HepG2 (cell line): ENCODE data around the gene NDUFB5. TPM values are rescaled to one million over a fixed set of nuclear protein-coding genes. Genes with fewer than 3 reads are reported as not detected.

Experiments
- AKAP8 ChIP-seq: sonication (generic); formaldehyde crosslinking; IDR thresholded peaks from 2 replicates; pipeline ENCODE4 v1.5.1; 2020; ENCODE audit warnings: mild to moderate bottlenecking, missing genetic modification reagents
- ATM ChIP-seq: fragments of 450-650 bp; IDR thresholded peaks from 2 replicates; pipeline ENCODE4 v1.7.1; 2017; ENCODE audit warnings: mild to moderate bottlenecking, borderline replicate concordance
- GFI1 ChIP-seq: sonication (generic); formaldehyde crosslinking; IDR thresholded peaks from 2 replicates; pipeline ENCODE4 v1.5.0; 2020; ENCODE audit warnings: missing genetic modification reagents, mild to moderate bottlenecking, borderline replicate concordance
- GMEB2 ChIP-seq: IDR thresholded peaks from 2 replicates; pipeline ENCODE4 v1.6.1; 2016; ENCODE audit warnings: missing biosample characterization, missing genetic modification reagents, low read depth
- NFATC3 ChIP-seq: sonication (generic); formaldehyde crosslinking; IDR thresholded peaks from 2 replicates; pipeline ENCODE4 v1.5.1; 2020; ENCODE audit warnings: mild to moderate bottlenecking, missing genetic modification reagents
- NFIB ChIP-seq: sonication (generic); formaldehyde crosslinking; IDR thresholded peaks from 2 replicates; pipeline ENCODE4 v1.9.0; 2021; ENCODE audit warnings: missing genetic modification reagents, mild to moderate bottlenecking, borderline replicate concordance
- POLR2A ChIP-seq, 2 experiments: IDR thresholded peaks; 2 replicates each; pipeline ENCODE4 v1.6.1; 2011; ENCODE audit warnings: low read depth in 2 of 2, low read length in 2 of 2, mild to moderate bottlenecking in 1 of 2, moderate library complexity in 1 of 2; ENCODE audit not compliant: insufficient read depth in 1 of 2
- PPARG ChIP-seq: conservative IDR thresholded peaks from 2 replicates; pipeline ENCODE4 v1.6.1; 2016; ENCODE audit warnings: missing biosample characterization, missing genetic modification reagents
- SIN3A ChIP-seq: IDR thresholded peaks from 2 replicates; pipeline ENCODE4 v1.6.1; 2011; ENCODE audit warnings: low read depth, mild to moderate bottlenecking, control low read depth, low read length, borderline replicate concordance
- SIN3B ChIP-seq: fragments of 150-350 bp; IDR thresholded peaks from 2 replicates; pipeline ENCODE4 v1.6.1; 2014; ENCODE audit warnings: low read length
- SMYD3 ChIP-seq: sonication (generic); formaldehyde crosslinking; IDR thresholded peaks from 2 replicates; pipeline ENCODE4 v1.8.1; 2023; ENCODE audit warnings: mild to moderate bottlenecking, missing genetic modification reagents
- TAF15 ChIP-seq: fragments of 200-400 bp; formaldehyde crosslinking; IDR thresholded peaks from one replicate; pipeline ENCODE4 v1.6.1; 2018; ENCODE audit warnings: mild to moderate bottlenecking, low read depth, low read length; ENCODE audit not compliant: poor library complexity, severe bottlenecking
- XRCC5 ChIP-seq: fragments of 200-400 bp; formaldehyde crosslinking; optimal IDR thresholded peaks from 2 replicates; pipeline ENCODE3; 2017; ENCODE audit warnings: mild to moderate bottlenecking, low read length
- ZBTB38 ChIP-seq: sonication (generic); formaldehyde crosslinking; IDR thresholded peaks from 2 replicates; pipeline ENCODE4 v1.5.1; 2020; ENCODE audit warnings: mild to moderate bottlenecking, missing genetic modification reagents
- ZFX ChIP-seq: sonication (generic); formaldehyde crosslinking; IDR thresholded peaks from 2 replicates; pipeline ENCODE4 v1.4.0; 2020; ENCODE audit warnings: mild to moderate bottlenecking, low read depth, missing genetic modification reagents, moderate library complexity
- ZMYM2 ChIP-seq: sonication (generic); formaldehyde crosslinking; IDR thresholded peaks from 2 replicates; pipeline ENCODE4 v1.8.0; 2022; ENCODE audit warnings: mild to moderate bottlenecking, missing genetic modification reagents
- ZNF513 ChIP-seq: sonication (generic); formaldehyde crosslinking; conservative IDR thresholded peaks from 2 replicates; pipeline ENCODE4 v1.5.0; 2020; ENCODE audit warnings: missing genetic modification reagents
- ZNF883 ChIP-seq: sonication (generic); formaldehyde crosslinking; IDR thresholded peaks from 2 replicates; pipeline ENCODE4 v1.5.1; 2020; ENCODE audit warnings: mild to moderate bottlenecking, missing genetic modification reagents; ENCODE audit errors: not compliant biosample characterization
- ZSCAN22 ChIP-seq: sonication (generic); formaldehyde crosslinking; IDR thresholded peaks from 2 replicates; pipeline ENCODE4 v1.4.0; 2020; ENCODE audit warnings: mild to moderate bottlenecking, missing genetic modification reagents
- polyA plus RNA-seq, 8 experiments: library from polyadenylated mRNA; depleted of rRNA in 3 of 8; stranded (reverse) in 7 of 8; unstranded in 1 of 8; fragments of >200 nt; fragmentation: Illumina TruSeq in 4 of 8; extraction: Trizol in 4 of 8; gene quantifications; 2 replicates each; pipeline versions ENCODE4 v1.2.1 to v1.2.3, GENCODE V29; 2011 to 2016; ENCODE audit warnings: low read depth in 4 of 8, missing spikeins in 1 of 8, mixed read lengths in 1 of 8; ENCODE audit not compliant: insufficient read depth in 1 of 8
- total RNA-seq, 5 experiments: library from RNA; depleted of rRNA; stranded (reverse); fragments of >200 nt; fragmentation: Illumina TruSeq; extraction: Trizol; gene quantifications; 2 replicates each; pipeline ENCODE4 v1.2.3, GENCODE V29; 2016; ENCODE audit warnings: low read depth in 1 of 5
- TF ChIP-seq, protein P1 (sequence below): IDR thresholded peaks from 2 replicates; pipeline ENCODE4 v1.4.0; 2020; ENCODE audit warnings: mild to moderate bottlenecking, missing genetic modification reagents
- TF ChIP-seq, protein P2 (sequence below): sonication (generic); formaldehyde crosslinking; conservative IDR thresholded peaks from 2 replicates; pipeline ENCODE4 v1.8.1; 2023; ENCODE audit warnings: missing genetic modification reagents

NDUFB5 gene
- total and polyA plus RNA-seq, 2 of the 13 experiments (the other 11 are each of a cell fraction or from before 2014, with no cell fraction given), result 43.3 to 120 TPM

DNA sequence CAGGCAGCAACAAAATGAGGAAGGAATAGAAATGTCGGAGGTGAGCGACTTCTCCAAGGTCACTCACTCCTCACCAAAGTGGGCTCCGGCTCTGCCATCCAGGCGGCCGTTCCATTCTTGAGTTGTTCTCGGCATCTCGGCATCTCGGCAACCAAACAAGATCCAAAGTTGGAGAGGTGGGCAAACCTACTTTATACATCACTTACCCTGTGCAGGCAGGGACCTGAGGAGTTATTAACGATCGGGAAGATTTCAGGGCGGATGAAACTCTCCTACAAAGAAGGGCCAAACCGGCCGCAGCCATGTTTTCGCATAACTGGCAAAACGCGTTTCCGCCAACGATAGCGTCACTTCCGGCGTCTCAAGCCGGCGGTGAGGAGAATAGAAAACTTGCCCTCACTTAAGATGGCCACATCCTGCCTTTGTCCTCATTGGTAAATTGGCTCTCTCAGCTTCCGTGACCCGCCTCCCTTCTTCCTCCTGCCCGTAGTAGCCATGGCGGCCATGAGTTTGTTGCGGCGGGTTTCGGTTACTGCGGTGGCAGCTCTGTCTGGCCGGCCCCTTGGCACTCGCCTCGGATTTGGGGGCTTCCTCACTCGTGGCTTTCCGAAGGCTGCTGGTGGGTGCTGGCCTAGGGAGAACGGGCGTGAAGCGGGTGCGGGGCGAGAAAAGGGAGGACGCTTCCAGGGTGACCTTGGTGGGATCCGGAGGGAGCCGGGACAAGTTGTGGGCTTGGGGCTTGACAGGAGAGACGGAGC, at the start of gene NDUFB5, which contains the start of gene MRPL47 (continued):
- TF ChIP-seq SMYD3 (CRISPR knock-in tag) (peak; percentile 54; the same call in 1 of the 2 replicates), ZBTB38 (CRISPR knock-in tag) (peak; percentile 52; the same call in 1 of the 2 replicates), SIN3A (no peak), NFIB (no peak), ZNF883 (CRISPR knock-in tag) (peak; percentile 61), AKAP8 (CRISPR knock-in tag) (no peak), ATM (no peak), GFI1 (CRISPR knock-in tag) (0 out of 2 replicates have a peak, but pooled peaks have one; percentile 48), ZFX (peak; percentile 62), TAF15 (no peak), ZNF513 (CRISPR knock-in tag) (no peak; the same call in 1 of the 2 replicates), XRCC5 (peak; percentile 47), PPARG (CRISPR knock-in tag) (no peak), ZMYM2 (CRISPR knock-in tag) (0 out of 2 replicates have a peak, but pooled peaks have one; percentile 45), SIN3B (peak; percentile 90), GMEB2 (CRISPR knock-in tag) (peak; percentile 75), ZSCAN22 (CRISPR knock-in tag) (no peak), NFATC3 (CRISPR knock-in tag) (no peak), POLR2A (IDR thresholded peaks at IDR 0.05; ENCODE audit: insufficient read depth in 1 of 2, low read depth in 2 of 2, low read length in 2 of 2) (peak; percentile 82 to 89)
- TF ChIP-seq, protein P1, sequence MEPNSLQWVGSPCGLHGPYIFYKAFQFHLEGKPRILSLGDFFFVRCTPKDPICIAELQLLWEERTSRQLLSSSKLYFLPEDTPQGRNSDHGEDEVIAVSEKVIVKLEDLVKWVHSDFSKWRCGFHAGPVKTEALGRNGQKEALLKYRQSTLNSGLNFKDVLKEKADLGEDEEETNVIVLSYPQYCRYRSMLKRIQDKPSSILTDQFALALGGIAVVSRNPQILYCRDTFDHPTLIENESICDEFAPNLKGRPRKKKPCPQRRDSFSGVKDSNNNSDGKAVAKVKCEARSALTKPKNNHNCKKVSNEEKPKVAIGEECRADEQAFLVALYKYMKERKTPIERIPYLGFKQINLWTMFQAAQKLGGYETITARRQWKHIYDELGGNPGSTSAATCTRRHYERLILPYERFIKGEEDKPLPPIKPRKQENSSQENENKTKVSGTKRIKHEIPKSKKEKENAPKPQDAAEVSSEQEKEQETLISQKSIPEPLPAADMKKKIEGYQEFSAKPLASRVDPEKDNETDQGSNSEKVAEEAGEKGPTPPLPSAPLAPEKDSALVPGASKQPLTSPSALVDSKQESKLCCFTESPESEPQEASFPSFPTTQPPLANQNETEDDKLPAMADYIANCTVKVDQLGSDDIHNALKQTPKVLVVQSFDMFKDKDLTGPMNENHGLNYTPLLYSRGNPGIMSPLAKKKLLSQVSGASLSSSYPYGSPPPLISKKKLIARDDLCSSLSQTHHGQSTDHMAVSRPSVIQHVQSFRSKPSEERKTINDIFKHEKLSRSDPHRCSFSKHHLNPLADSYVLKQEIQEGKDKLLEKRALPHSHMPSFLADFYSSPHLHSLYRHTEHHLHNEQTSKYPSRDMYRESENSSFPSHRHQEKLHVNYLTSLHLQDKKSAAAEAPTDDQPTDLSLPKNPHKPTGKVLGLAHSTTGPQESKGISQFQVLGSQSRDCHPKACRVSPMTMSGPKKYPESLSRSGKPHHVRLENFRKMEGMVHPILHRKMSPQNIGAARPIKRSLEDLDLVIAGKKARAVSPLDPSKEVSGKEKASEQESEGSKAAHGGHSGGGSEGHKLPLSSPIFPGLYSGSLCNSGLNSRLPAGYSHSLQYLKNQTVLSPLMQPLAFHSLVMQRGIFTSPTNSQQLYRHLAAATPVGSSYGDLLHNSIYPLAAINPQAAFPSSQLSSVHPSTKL, result peak; percentile 57; the same call in 1 of the 2 replicates
- TF ChIP-seq, protein P2, sequence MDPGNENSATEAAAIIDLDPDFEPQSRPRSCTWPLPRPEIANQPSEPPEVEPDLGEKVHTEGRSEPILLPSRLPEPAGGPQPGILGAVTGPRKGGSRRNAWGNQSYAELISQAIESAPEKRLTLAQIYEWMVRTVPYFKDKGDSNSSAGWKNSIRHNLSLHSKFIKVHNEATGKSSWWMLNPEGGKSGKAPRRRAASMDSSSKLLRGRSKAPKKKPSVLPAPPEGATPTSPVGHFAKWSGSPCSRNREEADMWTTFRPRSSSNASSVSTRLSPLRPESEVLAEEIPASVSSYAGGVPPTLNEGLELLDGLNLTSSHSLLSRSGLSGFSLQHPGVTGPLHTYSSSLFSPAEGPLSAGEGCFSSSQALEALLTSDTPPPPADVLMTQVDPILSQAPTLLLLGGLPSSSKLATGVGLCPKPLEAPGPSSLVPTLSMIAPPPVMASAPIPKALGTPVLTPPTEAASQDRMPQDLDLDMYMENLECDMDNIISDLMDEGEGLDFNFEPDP, result no peak
